T follicular helper cell (primary cell): ENCODE data around the gene MSH5.
A peak's percentile ranks its signal among the peaks of the same experiment; 100 is the strongest.

Experiments used
- DNase-seq: peaks from one replicate; pipeline ENCODE4 v3.0.0-alpha.2; 2020; ENCODE audit warnings: low read depth

MSH5 gene

DNA sequence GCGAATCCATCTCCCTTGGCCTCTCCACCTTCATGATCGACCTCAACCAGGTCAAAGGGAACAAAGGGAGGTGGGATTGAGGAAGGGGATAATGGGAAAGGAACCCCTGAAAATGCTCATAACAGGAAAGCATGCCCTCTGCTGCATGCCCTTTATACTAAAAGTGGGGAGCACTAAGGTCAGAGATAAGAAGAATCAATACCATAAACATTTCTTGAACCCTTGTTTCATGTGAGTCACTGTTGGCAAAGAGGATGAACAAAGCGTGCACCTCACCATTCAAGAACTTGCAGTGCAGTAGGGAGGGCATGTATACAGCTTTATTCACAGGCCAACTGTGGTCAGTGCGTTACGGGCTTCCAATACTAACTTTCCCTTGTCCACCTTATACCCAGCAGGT lies 21.0 kb downstream of the MSH5 start:
- no peak for DNase-seq

GRCh38 chr6:31761343-31761742 lies 21.5 kb downstream of the MSH5 start:
- DNase-seq, result no peak

DNA sequence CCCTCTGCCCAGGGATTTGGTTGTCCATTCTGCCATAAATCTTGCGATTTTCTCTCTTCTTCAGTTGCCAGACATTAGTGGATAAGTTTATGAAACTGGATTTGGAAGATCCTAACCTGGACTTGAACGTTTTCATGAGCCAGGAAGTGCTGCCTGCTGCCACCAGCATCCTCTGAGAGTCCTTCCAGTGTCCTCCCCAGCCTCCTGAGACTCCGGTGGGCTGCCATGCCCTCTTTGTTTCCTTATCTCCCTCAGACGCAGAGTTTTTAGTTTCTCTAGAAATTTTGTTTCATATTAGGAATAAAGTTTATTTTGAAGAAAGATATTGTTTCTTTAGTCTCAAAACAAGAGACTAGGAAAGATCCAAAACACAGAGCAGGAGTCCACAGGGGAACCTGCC lies 22.6 kb downstream of the MSH5 start, which contains the start of gene SAPCD1:
Gene SAPCD1 (plus strand): TSS at position 301 of the 400 bp plus-strand sequence. CDS start 399 bp downstream, outside the sequence.
- DNase-seq, result no peak

DNA sequence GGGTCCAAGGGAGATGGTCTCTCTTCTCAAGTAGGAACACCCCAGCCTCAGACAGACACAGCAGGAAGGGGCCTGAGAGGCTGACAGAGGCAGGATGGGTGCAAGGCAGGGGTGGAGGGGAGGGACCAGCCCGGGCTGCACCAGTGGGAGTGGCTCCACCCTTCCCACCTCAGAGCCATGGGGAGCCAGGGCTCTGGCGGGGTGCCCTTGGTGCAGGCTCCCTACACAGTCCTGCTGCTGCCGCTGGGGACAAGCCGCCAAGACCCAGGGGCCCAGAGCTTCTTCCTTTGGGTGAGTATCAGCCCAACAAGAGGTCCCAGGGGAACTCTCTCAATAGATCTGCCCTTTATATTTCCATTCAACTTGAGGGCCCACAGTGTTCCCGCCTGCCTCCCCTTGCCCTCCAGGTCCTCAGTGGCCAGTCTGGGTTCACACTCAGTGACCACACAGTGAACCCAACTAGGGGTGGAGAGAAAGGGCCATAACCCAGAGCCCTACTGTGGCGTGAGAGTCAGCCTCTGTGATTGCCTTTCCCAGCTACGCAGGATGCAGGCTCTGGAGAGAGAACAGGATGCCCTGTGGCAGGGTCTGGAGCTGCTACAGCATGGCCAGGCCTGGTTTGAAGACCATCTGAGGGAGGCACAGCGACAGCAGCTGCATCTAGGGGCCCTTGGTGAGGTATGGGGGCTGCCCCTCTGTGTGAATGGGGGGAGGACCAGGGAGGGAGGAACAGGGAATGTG lies 23.2 kb downstream of the MSH5 start:
- no peak for DNase-seq

GRCh38 chr6:31763619-31763940 lies 23.8 kb downstream of the MSH5 start:
- DNase-seq, result no peak

DNA sequence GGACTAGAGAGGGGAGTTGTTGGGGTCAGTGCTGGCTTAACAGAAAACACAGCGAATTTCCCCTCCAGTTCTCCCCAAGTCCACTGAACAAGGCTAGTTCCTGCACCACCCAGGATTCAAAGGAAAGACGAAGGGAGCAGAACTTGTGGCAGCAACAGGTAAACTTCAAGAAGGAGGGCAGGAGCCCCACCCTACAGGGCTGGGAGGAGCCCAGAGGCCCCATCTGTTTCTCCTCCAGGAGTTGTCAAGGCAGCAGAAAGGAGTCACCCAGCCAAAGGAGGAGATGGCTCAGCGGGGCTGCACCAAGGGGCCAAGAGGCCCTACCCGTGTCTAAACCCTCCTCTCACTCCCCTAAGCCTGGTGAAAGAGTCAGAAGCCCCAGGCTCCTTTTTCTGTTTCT lies 24.4 kb downstream of the MSH5 start:
- DNase-seq, result no peak

GRCh38 chr6:31765559-31765909 lies 25.7 kb downstream of the MSH5 start:
- DNase-seq, result no peak

GRCh38 chr6:31765910-31766794 lies 26.3 kb downstream of the MSH5 start:
- no peak for DNase-seq

- DNase-seq, result no peak
These were observed 27.4 kb downstream of the MSH5 start for GRCh38 chr6:31767096-31767645.

DNA sequence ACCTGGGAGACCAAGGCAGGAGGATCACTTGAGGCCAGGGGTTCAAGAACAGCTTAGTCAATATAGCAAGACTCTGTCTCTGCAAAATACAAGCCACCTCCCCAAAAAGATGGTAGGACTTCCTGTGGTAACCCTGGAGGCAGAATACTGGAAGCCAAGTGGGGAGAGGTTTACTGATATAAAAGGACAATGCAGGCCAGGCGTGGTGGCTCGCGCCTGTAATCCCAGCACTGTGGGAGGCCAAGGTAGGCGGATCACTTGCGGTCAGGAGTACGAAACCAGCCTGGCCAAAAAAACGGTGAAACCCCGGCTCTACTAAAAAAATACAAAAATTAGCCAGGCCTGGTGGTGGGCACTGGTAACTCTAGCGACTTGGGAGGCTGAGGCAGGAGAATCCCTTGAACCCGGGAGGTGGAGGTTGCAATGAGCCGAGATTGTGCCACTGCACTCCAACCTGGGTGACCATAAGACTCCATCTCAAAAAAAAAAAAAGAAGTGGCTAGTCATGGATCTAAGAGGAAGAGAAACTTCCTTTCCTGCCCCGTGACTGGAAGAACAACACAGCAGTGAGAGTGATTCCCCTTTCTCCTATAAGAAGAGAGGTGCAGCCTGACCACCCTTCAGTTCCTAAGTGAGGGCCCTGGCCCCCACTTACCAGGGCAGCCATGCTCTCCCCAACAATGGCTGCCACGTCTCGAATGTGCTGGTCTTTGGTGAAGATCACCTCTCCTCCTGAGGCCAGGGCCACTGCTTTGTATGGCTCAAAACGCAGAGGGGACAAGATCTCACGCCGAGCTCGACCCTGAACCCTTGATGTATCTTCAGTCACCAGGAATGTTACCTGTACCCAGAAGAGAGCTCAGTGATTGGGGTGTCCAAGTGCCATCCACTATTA lies 28.8 kb downstream of the MSH5 start:
- no peak for DNase-seq

- peak; percentile 76 for DNase-seq
These were observed 30.0 kb downstream of the MSH5 start for GRCh38 chr6:31769684-31770371.

DNA sequence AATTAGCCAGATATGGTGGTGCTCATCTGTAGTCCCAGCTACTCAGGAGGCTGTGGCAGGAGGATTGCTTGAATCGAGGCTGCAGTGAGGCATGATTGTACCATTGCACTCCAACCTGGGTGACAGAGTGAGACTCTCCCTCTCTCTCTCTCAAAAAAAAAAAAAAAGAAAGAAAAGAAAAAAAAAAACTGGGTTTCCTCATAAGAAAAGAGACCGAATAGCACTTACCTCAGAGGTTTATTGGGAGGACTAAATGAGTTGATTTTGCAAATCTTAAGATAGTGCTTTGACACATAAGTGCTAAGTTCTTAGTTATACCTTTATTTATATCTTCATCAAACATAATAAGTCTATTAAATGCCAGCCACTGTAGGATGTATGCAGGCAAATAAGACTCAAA lies 31.1 kb downstream of the MSH5 start:
- no peak for DNase-seq

- no peak for DNase-seq
These were observed 32.2 kb downstream of the MSH5 start for GRCh38 chr6:31771992-31772358.

DNA sequence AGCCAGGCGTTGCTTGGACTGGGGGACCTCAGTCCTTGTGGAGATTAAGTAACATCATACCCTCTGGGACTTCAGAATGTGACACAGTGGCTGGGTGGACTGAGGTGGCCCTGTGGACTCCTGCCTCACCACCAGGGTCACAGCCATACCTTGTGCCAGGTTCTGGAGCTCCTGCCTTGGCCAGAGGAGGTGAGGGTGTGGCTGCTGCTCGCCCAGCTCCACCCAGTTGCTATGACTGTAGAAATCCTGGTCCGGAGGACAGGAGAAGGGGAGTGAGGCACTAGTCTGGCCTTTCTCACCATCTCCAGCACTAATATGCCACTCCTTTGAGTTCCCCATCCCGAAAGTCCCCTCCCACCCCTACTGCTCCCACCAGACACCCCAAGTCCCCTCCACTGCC lies 35.4 kb downstream of the MSH5 start:
- no peak for DNase-seq

- DNase-seq, result no peak
These were observed 36.1 kb downstream of the MSH5 start for GRCh38 chr6:31775633-31776484.

- no peak for DNase-seq
These were observed 36.7 kb downstream of the MSH5 start for GRCh38 chr6:31776485-31776988.

DNA sequence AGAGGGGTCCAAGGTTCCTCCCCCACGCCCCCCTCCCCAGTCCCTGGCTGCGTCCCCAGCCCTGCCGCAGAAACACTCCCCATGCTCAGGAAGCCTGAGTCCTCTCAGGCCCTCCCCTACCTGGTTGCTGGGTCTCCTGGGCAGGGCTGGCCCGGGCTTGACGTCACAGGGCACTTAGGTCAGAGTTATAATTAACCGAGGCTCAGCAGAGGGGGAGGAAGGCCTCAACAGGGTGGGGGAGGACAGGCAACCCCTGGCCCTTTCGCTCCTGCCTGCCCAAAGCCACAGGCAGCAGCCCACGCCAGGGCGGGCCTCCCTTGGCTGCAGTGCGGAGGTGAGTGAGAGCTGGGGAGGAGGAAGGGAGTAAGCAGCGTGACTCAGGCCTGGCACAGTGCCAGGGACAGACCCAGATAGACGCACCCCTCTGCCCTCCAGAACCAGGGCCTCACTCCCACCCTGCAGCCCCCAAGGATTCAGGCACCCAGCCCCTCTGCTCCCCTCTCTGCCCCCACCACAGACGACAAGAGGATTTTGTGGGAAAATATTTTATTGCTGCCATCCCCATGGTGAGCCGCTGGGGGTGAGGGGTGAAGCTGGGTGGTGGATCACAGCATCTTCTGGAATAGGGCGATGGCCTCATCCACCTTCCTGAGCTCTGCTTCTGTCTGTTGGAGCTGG lies 37.3 kb downstream of the MSH5 start, which contains the start of gene VWA7:
Gene VWA7 (minus strand): TSS at position 340 of the 678 bp plus-strand sequence. CDS start 549 bp downstream, outside the sequence.
- DNase-seq, result peak; percentile 26

DNA sequence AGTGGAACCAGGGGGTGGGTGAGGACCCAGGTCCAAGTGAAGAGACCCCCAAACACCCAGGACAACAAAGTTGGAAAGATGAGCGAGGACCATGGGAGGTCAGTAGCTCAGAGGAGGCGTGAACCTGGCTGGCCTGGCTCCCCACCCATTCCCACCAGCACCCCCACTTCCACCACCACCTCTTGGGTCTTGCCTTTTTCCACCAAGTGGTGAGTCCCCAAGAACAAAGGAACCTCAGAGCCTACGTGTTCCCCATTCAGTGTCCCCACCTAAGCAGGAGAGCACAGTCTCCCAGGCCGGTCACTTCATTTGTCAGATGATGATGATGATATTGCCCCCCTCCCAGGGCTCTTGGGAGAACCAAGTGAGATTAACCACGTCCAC lies 37.9 kb downstream of the MSH5 start:
- DNase-seq, result no peak

DNA sequence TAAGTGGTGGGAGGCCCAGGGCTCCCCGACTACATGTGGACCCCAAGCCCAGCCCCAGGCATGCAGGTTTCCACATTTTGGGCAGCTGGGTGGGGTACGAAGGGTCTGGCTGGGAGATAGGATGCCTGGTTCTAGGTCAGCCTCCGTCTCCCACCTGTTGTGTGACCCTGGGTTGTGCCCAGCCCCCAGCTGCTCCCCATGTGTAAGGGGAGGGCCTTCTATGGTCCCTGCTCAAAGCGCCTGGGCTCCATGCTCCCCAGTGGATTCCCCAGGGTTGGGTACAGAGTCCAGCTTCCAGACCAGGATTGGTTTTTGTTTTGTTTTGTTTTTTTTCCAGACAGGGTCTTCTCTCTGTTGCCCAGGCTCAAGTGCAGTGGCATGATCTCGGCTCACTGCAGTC lies 38.4 kb downstream of the MSH5 start:
- DNase-seq, result no peak
